ENCODE results near the gene FAM89A. TPM values are rescaled to one million over a fixed set of nuclear protein-coding genes. Genes with fewer than 3 reads are reported as not detected.

Gene FAM89A
- total and polyA plus RNA-seq, 2 of the 8 experiments (the other 6 are each of a cell fraction or from before 2014, with no cell fraction given), result 2.1 to 2.2 TPM

DNA sequence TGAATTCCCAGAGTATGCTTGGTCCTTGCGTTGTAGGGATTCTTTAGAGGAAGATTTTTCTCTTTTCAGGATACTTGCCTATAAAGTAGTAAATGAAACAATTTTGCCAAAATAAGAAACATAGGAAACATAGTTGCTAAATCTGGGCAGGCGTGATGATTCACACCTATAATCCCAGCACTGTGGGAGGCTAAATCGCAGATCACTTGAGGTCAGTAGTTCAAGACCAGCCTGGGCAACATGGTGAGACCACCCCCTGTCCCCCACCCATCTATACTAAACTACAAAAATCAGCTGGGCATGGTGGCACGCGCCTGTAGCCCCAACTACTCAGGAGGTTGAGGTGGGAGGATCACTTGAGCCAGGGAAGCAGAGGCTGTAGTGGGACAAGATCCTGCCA lies 56.2 kb downstream of the FAM89A start:
- POLR2A ChIA-PET (ENCODE audit: partially characterized antibody), result no interaction called here
- Histone ChIP-seq H3K79me1 (ENCODE audit: low read depth, low read length) (no peaks in the 10 kb centered on the region), H3K4ac (replicated peaks; ENCODE audit: insufficient read length, low read depth, low read length) (no peak overlapping the region), H4K8ac (ENCODE audit: extremely low read depth, insufficient read depth, low read length) (no peak overlapping the region), H4K91ac (replicated peaks; ENCODE audit: insufficient read length, low read length) (no peak overlapping the region), H4K20me1 (replicated peaks in 1 of 2; ENCODE audit: control insufficient read depth in 1 of 2, insufficient read depth in 2 of 2, low read length in 2 of 2) (peaks cover 16 to 40% of the 10 kb centered on the region in 2 experiments), H3K56ac (replicated peaks; ENCODE audit: insufficient read length, low read depth, low read length) (no peak overlapping the region), H2AK5ac (ENCODE audit: low read depth, low read length) (no peak overlapping the region), H4K5ac (ENCODE audit: insufficient read length, low read depth, low read length) (no peak overlapping the region), H2BK5ac (ENCODE audit: low read depth, low read length) (no peak overlapping the region), H3K23ac (ENCODE audit: insufficient read length) (no peak overlapping the region), H3K79me2 (ENCODE audit: control insufficient read depth in 1 of 2, insufficient read depth in 2 of 2, low read length in 2 of 2) (no peaks in the 10 kb centered on the region), H3K18ac (ENCODE audit: extremely low read depth, low read length) (no peak overlapping the region), H3K23me2 (ENCODE audit: low read depth, low read length) (no peaks in the 10 kb centered on the region; the same call in 1 of the 2 replicates), H3K27me3 (replicated peaks in 1 of 4; ENCODE audit: control insufficient read depth in 3 of 4, extremely low read depth in 1 of 4, insufficient read depth in 3 of 4, low read length in 3 of 4) (peaks cover 37 to 71% (median 60%) of the 10 kb centered on the region in 4 experiments), H2BK20ac (ENCODE audit: low read length) (no peak overlapping the region), H2BK15ac (ENCODE audit: low read length) (no peak overlapping the region), H2BK120ac (replicated peaks; ENCODE audit: low read depth, low read length) (no peak overlapping the region), H2AFZ (ENCODE audit: low read length) (no peak overlapping the region), H3K9ac (replicated peaks in 1 of 4; ENCODE audit: extremely low read depth in 1 of 4, low read depth in 3 of 4, low read length in 3 of 4) (no peak overlapping the region), H3K36me3 (ENCODE audit: control insufficient read depth in 2 of 4, insufficient read depth in 4 of 4, low read length in 3 of 4) (peaks cover 0 to 2% (median 0%) of the 10 kb centered on the region in 4 experiments; a peak in 2 of 8 replicates), H3K9me3 (ENCODE audit: insufficient read depth in 2 of 2, low read depth in 1 of 2, low read length in 1 of 2) (no peaks in the 10 kb centered on the region), H2BK12ac (ENCODE audit: low read depth, low read length) (no peak overlapping the region), H3K4me2 (ENCODE audit: insufficient read depth in 1 of 2, low read depth in 2 of 2, low read length in 2 of 2) (peak overlapping the region in 1 of 2 experiments; percentile 6; a peak in 1 of 4 replicates), H3K4me1 (replicated peaks in 1 of 4; ENCODE audit: control insufficient read depth in 3 of 4, insufficient read depth in 4 of 4, low read length in 3 of 4) (peaks cover 0 to 6% (median 2%) of the 10 kb centered on the region in 4 experiments; a peak in 4 of 7 replicates), H3K4me3 (ENCODE audit: extremely low read depth in 1 of 4, insufficient read depth in 2 of 4, low read depth in 3 of 4, low read length in 4 of 4) (no peak overlapping the region), H3K27ac (ENCODE audit: low read depth, low read length) (no peak overlapping the region), H3K14ac (ENCODE audit: insufficient read length) (no peak overlapping the region)
- FAIRE-seq, result no peak
- DNase-seq (ENCODE audit: low read depth in 1 of 2, low spot score in 2 of 2), result no peak
- 80% methylated on average over 5 of the region's 5 CpGs; no CpG with 5 or more reads in 1 of the 2 experiments for WGBS, 2 experiments (ENCODE audit: extremely low coverage in 1 of 2, insufficient coverage in 1 of 2, insufficient read length in 1 of 2, insufficient replicate concordance in 2 of 2, low coverage in 1 of 2, low lambda C conversion rate in 2 of 2, missing lambda C conversion rate in 1 of 2)
- CTCF ChIA-PET (ENCODE audit: partially characterized antibody), result interaction anchor here (0.7 kb wide), 1 partner anchor 192 kb away, joined by 3 read pairs; no protein-coding TSS in a partner anchor
- TF ChIP-seq CTBP2 (IDR thresholded peaks at IDR 0.05; ENCODE audit: borderline replicate concordance, insufficient read depth, insufficient read length, low read length) (no peak), KDM4A (IDR thresholded peaks at IDR 0.05; ENCODE audit: low read depth, low read length, severe bottlenecking) (no peak), EGR1 (IDR thresholded peaks at IDR 0.05; ENCODE audit: borderline replicate concordance, low read depth, low read length) (no peak), SP2 (IDR thresholded peaks at IDR 0.05; ENCODE audit: low read length) (no peak), POU5F1 (IDR thresholded peaks at IDR 0.05; ENCODE audit: low read depth, low read length) (no peak), HDAC2 (IDR thresholded peaks at IDR 0.05; ENCODE audit: borderline replicate concordance in 1 of 2, low read depth in 2 of 2, low read length in 2 of 2) (no peak), JUN (IDR thresholded peaks at IDR 0.05; ENCODE audit: low read depth, low read length) (no peak), BCL11A (IDR thresholded peaks at IDR 0.05; ENCODE audit: low read depth in 2 of 2, low read length in 2 of 2) (no peak), SIN3A (conservative IDR thresholded peaks at IDR 0.05 in 1 of 2, IDR thresholded peaks at IDR 0.05 in 1 of 2; ENCODE audit: low read depth in 1 of 2, low read length in 2 of 2) (no peak), RBBP5 (IDR thresholded peaks at IDR 0.05; ENCODE audit: borderline replicate concordance, low read depth, low read length) (no peak)
